ENCODE measurements around the gene MEIS1. TPM values are rescaled to one million over a fixed set of nuclear protein-coding genes. Genes with fewer than 3 reads are reported as not detected.

The MEIS1 gene
- total RNA-seq, 2 experiments from 2014 or later = not detected

DNA sequence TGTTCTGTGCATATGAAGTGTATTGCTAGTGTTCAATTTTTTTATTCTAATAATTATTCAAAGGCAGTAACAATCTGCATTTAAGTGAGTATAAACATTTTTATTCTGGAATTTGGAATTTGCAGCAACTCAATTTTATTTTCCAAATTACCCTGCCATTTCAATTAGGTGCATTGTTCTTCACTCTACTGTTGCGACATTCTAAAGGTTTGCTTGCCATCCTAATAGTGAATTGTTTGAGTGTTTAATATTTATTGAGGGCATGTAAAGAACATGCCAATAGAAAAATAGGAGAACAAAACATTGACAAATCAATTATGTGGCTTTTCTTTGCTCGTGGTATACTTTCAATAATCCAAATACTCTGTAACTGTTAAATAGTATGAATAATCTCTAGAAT lies 18.0 kb downstream of the MEIS1 start:
- no peaks in the 10 kb centered on the region for H3K4me1 Mint-ChIP-seq (ENCODE audit: low read depth)
- no peak for ATAC-seq
- POLR2A ChIA-PET = no interaction called here

DNA sequence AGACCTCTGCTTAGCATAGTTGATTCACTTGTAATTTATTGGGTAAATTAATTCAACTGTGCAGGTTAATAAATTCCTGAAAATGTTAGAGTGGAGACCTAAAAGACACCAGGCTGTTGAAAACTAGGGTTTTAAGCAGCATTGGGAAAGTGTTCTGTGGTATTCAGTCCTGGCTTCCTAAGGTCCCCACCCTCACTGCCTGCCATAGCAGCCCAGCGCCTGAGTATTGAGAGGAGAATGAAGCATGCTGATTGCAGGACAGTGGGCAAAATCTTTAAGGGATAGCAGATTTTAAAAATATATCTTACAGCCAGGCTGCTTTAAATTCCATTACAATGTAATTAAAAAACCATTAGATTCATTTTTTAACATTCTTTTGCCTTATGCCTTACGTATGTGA lies 20.6 kb downstream of the MEIS1 start:
- CTCF ChIA-PET = no interaction called here
- no peaks in the 10 kb centered on the region for H3K9me3 Mint-ChIP-seq (ENCODE audit: insufficient read depth)
- DNase-seq (no peak), ATAC-seq (no peak)
- no peaks in the 10 kb centered on the region for H3K27me3 Mint-ChIP-seq (ENCODE audit: low read depth)
- POLR2A ChIA-PET = no interaction called here
- no peak overlapping the region for H3K4me3 Mint-ChIP-seq
- no peaks in the 10 kb centered on the region for H3K4me1 Mint-ChIP-seq (ENCODE audit: low read depth)
- H3K36me3 Mint-ChIP-seq (ENCODE audit: low read depth) = no peaks in the 10 kb centered on the region
- no peak overlapping the region for H3K27ac Mint-ChIP-seq

More for the DNA sequence above, 18.0 kb downstream of the MEIS1 start:
- CTCF ChIA-PET = no interaction called here
- Mint-ChIP-seq H3K4me3 (no peak overlapping the region), H3K27me3 (ENCODE audit: low read depth) (peaks cover under 1% of the 10 kb centered on the region), H3K36me3 (ENCODE audit: low read depth) (no peaks in the 10 kb centered on the region), H3K9me3 (ENCODE audit: insufficient read depth) (no peaks in the 10 kb centered on the region), H3K27ac (no peak overlapping the region)
- no peak for DNase-seq

DNA sequence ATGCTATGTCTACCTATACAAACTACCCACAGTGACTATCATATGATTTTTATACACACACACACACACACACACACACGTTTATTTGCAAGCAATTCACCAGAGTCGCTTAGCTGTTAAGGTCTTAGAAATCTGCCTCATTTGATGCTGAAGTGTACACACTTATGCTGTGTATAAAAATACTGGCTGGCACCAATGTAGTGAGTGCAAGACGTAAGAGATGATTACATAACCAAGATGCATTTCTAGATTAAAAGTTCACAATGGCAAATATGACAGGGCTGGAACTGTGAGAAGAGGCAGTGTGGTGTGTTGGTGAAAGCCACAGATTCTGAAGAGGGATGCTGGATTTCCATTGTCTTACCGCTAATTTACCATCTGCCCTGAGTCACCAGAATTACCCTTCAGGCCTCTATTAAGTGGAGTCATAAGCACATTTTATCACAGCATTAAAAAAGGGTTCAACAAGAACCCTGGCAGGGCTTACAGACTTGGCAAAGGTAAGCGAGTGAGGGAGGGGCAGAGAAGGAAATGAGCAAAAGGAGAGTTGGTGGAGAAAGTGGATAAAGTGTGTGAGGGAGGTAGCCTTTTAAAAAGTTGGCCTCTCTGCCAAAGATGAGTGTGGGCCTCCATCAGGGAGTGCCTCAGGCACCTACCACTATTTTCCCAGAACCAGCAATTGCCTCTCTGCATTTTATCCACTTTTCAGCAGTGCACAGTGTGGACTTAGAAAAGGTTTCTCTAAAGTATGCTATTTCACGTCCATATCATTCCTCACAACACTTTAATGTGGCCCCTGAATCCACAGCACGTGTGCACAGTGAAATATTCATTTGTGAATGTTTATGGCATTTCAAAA lies 21.5 kb downstream of the MEIS1 start:
- Mint-ChIP-seq H3K4me1 (ENCODE audit: low read depth) (no peaks in the 10 kb centered on the region), H3K4me3 (no peak overlapping the region), H3K27me3 (ENCODE audit: low read depth) (no peaks in the 10 kb centered on the region), H3K27ac (no peak overlapping the region), H3K36me3 (ENCODE audit: low read depth) (no peaks in the 10 kb centered on the region), H3K9me3 (ENCODE audit: insufficient read depth) (no peaks in the 10 kb centered on the region)
- ChIA-PET POLR2A (no interaction called here), CTCF (no interaction called here)
- ATAC-seq = no peak
- DNase-seq = no peak

DNA sequence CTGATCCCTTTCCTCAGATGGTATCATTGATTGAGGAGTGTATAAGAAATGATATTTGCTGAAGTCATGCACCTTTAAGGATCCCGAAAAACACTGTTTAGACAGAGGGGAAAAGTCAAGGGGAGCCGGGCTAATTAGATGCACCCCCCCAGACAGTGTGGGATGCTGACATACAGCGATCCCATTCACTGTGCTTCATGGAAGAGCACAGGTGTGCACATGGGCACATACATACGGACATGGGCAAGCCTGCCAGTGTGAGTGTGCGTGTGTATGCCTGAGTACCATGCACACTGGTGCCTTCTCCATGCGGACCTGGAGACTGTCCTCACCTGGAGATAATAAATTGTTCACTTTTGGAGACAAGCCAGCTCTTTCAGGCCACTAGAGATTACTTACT lies 22.6 kb downstream of the MEIS1 start:
- Mint-ChIP-seq H3K27me3 (ENCODE audit: low read depth) (no peaks in the 10 kb centered on the region), H3K36me3 (ENCODE audit: low read depth) (no peaks in the 10 kb centered on the region), H3K4me3 (no peak overlapping the region), H3K9me3 (ENCODE audit: insufficient read depth) (no peaks in the 10 kb centered on the region), H3K4me1 (ENCODE audit: low read depth) (no peaks in the 10 kb centered on the region), H3K27ac (no peak overlapping the region)
- ChIA-PET CTCF (no interaction called here), POLR2A (no interaction called here)
- no peak for ATAC-seq
- DNase-seq = no peak

DNA sequence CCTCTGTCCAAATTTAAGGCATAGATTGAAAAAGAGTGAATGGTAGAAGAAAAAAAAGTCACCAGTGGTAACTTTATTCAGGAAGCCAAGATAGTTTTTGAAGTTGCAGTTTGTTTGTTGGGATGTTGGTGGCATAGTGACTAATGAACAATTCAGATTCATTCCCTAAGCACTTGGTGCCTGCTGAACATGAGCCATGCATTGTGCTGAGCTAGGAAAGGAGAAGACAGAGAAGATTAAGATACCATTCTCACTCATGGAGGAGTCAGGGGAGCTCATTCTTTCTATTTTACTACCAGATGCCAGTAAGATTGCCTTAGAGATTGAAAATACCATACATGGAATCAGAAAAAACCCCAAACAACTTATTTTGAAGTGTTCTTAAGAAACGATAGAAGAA lies 25.1 kb downstream of the MEIS1 start:
- Mint-ChIP-seq H3K9me3 (ENCODE audit: insufficient read depth) (no peaks in the 10 kb centered on the region), H3K27ac (no peak overlapping the region), H3K36me3 (ENCODE audit: low read depth) (no peaks in the 10 kb centered on the region), H3K4me3 (no peak overlapping the region), H3K27me3 (ENCODE audit: low read depth) (no peaks in the 10 kb centered on the region), H3K4me1 (ENCODE audit: low read depth) (no peaks in the 10 kb centered on the region)
- no peak for DNase-seq
- ChIA-PET CTCF (no interaction called here), POLR2A (no interaction called here)
- no peak for ATAC-seq

DNA sequence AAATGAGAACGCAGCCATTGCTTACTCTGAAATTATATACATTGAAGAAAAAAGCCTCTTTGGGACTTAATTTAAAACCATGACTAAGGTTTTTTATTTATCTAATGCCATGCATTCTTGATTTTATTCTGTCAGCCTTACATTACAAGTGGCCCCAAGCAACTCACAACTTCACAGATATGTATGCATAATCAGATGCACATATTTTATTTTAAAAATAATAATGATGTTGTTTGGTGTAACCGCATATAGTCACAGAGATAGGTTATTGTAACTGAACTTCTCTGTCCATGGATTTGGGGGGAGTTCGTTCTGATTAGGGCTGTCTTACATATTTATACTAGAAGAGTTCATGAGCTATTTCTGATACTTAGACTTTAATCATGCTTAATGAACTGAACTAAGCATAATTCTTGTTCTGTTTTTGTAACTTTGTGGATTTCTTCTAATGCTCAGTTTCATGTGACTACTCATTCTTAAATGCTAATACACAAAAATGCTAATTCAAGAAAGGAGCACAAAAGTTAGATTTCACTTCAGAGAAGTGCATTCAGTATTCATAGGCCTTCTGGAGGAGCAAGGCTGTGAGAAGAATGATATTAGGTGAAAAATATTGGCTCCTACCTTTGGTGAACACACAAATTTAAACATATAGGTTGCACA lies 26.2 kb downstream of the MEIS1 start:
- Mint-ChIP-seq H3K36me3 (ENCODE audit: low read depth) (no peaks in the 10 kb centered on the region), H3K9me3 (ENCODE audit: insufficient read depth) (no peaks in the 10 kb centered on the region), H3K27ac (no peak overlapping the region), H3K27me3 (ENCODE audit: low read depth) (no peaks in the 10 kb centered on the region), H3K4me1 (ENCODE audit: low read depth) (no peaks in the 10 kb centered on the region), H3K4me3 (no peak overlapping the region)
- ATAC-seq = no peak
- DNase-seq = no peak
- POLR2A ChIA-PET = no interaction called here
- CTCF ChIA-PET = no interaction called here

DNA sequence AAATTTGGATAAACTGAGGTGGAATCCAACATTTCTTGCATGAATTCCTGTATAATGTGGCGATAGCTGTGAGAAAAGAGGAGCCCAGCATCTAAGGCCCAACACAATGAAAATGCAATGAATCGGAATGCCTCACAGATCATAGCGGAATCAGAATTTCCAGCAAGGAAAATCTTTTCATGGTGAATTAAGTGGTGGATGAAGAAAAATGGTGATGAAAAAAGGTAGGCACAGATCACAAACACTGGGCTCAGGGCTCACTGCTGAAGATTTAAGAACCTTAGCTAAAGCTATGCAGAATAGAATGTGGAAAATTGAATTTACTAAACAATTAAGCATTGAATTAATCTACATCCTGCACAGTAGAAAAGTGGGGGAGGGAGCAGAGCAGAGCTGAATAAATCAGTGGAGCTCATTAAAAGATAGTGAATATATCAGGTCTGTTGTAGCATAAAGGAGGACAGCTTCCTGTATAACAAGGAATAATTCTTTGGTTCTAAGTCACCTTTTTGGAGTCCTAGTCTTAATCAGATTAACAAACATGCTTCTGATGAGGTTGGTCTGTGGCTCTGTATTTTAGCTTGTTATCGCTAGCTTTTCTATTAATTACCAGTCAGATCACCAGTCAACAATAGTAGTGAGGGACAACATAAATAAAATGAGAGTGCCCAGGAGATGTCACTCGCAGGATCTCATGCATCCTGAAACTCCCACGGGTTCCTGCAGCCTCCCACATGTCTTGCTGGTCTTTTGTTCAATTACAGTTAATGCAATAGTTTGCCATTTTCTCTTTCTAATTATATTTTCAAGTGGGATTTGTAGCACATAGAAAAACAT lies 27.0 kb downstream of the MEIS1 start:
- POLR2A ChIA-PET = no interaction called here
- no peak overlapping the region for H3K27ac Mint-ChIP-seq
- H3K9me3 Mint-ChIP-seq (ENCODE audit: insufficient read depth) = no peaks in the 10 kb centered on the region
- no peak for ATAC-seq
- no peak for DNase-seq
- no peaks in the 10 kb centered on the region for H3K36me3 Mint-ChIP-seq (ENCODE audit: low read depth)
- H3K4me3 Mint-ChIP-seq = no peak overlapping the region
- H3K4me1 Mint-ChIP-seq (ENCODE audit: low read depth) = no peaks in the 10 kb centered on the region
- CTCF ChIA-PET = no interaction called here
- H3K27me3 Mint-ChIP-seq (ENCODE audit: low read depth) = no peaks in the 10 kb centered on the region

DNA sequence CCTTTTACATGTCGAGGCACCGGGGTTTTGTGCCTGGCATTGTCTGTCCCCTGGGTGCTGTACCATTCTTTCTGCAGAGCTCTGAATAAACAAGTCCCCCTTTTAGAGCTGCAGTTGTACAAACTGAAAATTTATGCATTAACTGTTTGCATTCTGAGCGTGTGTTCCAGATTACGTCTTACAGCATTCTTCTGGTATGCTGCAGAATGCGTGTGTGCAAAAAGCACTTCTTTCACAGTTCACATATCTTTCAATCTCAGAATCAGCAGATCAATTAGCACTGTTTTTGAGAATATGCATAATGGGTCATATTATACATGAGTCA lies 27.5 kb downstream of the MEIS1 start:
- Mint-ChIP-seq H3K27me3 (ENCODE audit: low read depth) (no peaks in the 10 kb centered on the region), H3K27ac (no peak overlapping the region), H3K4me1 (ENCODE audit: low read depth) (no peaks in the 10 kb centered on the region), H3K9me3 (ENCODE audit: insufficient read depth) (no peaks in the 10 kb centered on the region), H3K36me3 (ENCODE audit: low read depth) (no peaks in the 10 kb centered on the region), H3K4me3 (no peak overlapping the region)
- ATAC-seq (no peak), DNase-seq (no peak)
- ChIA-PET CTCF (no interaction called here), POLR2A (no interaction called here)

DNA sequence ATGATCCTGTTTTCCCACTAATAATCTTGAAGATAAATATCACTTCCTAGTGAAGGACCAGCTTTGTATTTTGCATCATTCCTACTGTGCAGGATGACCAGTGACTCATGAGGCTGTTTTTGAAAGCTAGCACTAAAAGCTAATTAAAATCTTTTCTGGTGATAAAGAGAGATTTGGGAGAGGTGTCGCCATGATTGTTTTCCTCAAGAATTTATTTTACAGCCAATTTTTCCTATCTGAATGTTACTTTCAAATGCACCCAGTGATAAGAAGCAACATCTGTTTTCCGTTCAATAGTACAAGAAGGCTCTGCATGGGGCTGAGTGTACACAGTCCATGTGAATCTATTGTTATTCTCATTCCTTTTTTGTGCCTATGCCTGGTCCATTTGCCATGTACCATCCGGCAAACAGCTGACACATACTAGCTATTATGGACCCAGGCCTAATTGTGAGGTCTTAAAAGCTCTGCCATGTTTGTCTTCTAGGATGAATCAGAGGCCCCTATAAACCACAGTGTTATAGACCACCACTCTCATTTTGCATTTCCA lies 28.4 kb downstream of the MEIS1 start:
- DNase-seq (no peak), ATAC-seq (no peak)
- Mint-ChIP-seq H3K36me3 (ENCODE audit: low read depth) (no peaks in the 10 kb centered on the region), H3K4me3 (no peak overlapping the region), H3K27ac (no peak overlapping the region), H3K27me3 (ENCODE audit: low read depth) (no peaks in the 10 kb centered on the region), H3K4me1 (ENCODE audit: low read depth) (no peaks in the 10 kb centered on the region), H3K9me3 (ENCODE audit: insufficient read depth) (no peaks in the 10 kb centered on the region)
- CTCF ChIA-PET = no interaction called here
- POLR2A ChIA-PET = no interaction called here

DNA sequence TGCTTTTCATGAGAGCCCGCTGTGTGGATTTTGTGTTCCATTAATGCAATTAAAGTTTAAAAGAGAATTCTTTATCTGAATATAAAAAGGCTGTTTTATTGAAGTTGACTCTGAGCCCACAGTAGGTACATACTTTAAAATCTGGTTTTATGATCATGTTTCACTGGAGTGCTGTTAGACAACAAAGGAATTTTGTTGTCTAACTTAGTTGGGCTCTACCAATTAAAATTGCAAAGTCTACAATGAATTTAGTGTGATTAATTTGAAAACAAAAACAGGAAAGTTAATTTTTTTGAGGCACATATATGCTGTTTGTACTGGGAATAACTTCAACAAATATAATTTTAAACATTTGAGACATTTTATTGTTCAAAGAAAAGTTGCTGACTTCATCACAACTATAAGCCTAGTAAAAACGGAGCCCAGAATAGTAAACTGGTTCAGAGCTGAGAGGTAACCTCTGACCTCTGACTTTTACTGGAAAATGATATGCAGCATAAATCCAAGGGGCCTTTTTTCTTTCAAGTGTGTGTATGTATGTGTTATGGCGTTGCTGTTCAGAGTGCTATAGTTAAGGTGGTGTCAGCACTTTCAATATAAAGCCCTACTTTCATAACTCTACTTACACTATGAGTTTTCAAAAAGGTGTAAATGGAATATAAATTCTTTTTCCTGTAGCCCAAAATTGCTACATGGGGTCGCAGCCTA lies 30.2 kb downstream of the MEIS1 start:
- H3K27ac Mint-ChIP-seq = no peak overlapping the region
- DNase-seq (no peak), ATAC-seq (no peak)
- H3K36me3 Mint-ChIP-seq (ENCODE audit: low read depth) = no peaks in the 10 kb centered on the region
- POLR2A ChIA-PET = no interaction called here
- CTCF ChIA-PET = no interaction called here
- H3K9me3 Mint-ChIP-seq (ENCODE audit: insufficient read depth) = no peaks in the 10 kb centered on the region
- no peak overlapping the region for H3K4me3 Mint-ChIP-seq
- H3K27me3 Mint-ChIP-seq (ENCODE audit: low read depth) = no peaks in the 10 kb centered on the region
- H3K4me1 Mint-ChIP-seq (ENCODE audit: low read depth) = no peaks in the 10 kb centered on the region

DNA sequence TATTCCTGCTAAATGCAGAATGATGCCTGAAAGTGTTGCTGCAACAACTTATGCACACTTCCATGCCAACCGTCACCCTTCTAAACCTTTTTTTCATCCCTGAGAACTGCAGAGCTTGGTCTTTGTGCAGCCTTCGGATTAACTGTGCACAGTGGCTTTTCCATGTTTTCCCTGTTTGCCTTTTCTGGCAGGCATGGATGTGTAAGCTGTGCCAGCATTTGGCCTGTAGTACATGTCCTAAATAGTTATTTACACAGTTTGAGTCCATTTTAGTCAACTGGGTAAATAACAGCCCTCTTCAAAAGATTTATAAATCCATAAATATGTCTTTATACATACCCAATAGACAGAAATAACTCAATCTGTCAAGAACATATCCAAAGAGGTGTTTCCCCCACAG lies 31.5 kb downstream of the MEIS1 start:
- Mint-ChIP-seq H3K9me3 (ENCODE audit: insufficient read depth) (no peaks in the 10 kb centered on the region), H3K36me3 (ENCODE audit: low read depth) (no peaks in the 10 kb centered on the region), H3K27ac (no peak overlapping the region), H3K27me3 (ENCODE audit: low read depth) (no peaks in the 10 kb centered on the region), H3K4me1 (ENCODE audit: low read depth) (no peaks in the 10 kb centered on the region), H3K4me3 (no peak overlapping the region)
- ATAC-seq = no peak
- ChIA-PET CTCF (no interaction called here), POLR2A (no interaction called here)
- no peak for DNase-seq

DNA sequence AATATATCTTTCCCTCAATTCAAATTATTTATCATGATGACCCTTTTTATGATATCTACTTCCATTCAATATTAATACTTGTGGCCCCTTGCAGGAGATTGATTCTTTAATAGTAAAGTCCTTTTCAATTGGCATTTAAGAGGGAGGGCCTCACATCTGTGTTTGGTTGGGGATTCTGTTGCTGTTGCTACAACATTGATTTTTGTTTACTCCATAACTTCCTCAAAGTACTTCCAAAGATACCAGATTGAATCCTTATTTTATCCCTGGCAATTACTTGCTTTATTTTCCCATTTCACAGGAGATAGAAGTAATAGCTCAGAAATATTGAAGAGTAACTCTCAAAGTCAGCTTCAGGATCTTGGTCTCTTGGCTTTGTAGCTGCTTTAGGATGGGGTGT lies 32.8 kb downstream of the MEIS1 start:
- no peak overlapping the region for H3K4me3 Mint-ChIP-seq
- POLR2A ChIA-PET = no interaction called here
- CTCF ChIA-PET = no interaction called here

More for the DNA sequence above, 32.8 kb downstream of the MEIS1 start:
- Mint-ChIP-seq H3K27ac (no peak overlapping the region), H3K4me1 (ENCODE audit: low read depth) (no peaks in the 10 kb centered on the region), H3K36me3 (ENCODE audit: low read depth) (no peaks in the 10 kb centered on the region), H3K9me3 (ENCODE audit: insufficient read depth) (no peaks in the 10 kb centered on the region), H3K27me3 (ENCODE audit: low read depth) (no peaks in the 10 kb centered on the region)
- DNase-seq (no peak), ATAC-seq (no peak)

Data from activated CD8-positive, alpha-beta T cell treated with anti-CD3 and anti-CD28 coated beads, Interleukin-2, amount 10 ng/mL, durations not matched to agents 7 days and 5 days (primary cell).